G401 (cell line): ENCODE data around the gene PDGFD. TPM values are rescaled to one million over a fixed set of nuclear protein-coding genes. Genes with fewer than 3 reads are reported as not detected.

Experiments used
- DNase-seq: peaks from one replicate; pipeline ENCODE4 v3.0.0-alpha.2; 2015; ENCODE audit warnings: low spot score
- in situ Hi-C: cut with HindIII; loops from 2 replicates; pipeline ENCODE4 v1.10.0; 2016; ENCODE audit warnings: low sequenced_read_pairs, mixed read lengths
- total RNA-seq: library from RNA; depleted of rRNA; stranded (reverse); fragments of >200 nt; shearing (Covaris generic); gene quantifications from 2 replicates; pipeline ENCODE4 v1.2.3, GENCODE V29; 2014

The PDGFD gene
- total RNA-seq, 1 experiment from 2014 or later, result 8.8 TPM

DNA sequence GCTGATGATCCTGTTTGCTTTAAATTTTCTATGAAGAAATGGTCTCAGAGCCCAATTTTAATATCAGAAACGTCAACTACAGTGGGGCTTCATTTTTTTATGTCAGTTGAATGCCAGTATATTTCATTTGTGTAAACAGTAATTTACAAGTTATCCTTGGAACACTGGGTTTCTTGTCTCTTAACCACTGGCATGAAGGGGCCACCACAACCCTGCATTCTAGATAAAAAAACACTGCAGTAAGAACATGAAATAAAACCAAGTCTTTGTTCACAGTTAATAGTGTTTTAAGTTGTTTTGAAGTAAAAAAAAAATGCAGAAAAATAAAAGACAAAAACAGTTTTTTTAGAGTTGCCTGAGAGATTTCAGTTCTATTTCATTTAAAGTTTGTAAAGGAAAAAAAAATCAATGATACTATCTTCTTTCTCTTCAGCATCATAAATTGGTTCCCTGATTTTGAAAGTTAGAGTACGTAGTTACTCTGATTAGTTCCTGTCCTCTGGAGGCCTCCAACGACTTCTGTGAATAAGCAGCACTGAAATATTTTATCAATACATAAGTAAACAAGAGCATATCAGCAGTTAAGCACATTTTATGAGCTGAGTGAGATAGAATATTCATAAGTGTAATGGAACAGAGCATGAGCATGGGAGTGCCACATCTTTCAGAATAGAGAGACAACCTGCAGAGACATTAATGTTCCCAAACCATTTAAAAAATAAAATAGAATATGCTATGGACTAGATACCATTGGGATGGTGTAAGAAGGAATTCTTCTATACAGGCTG is 135.3 kb downstream of the PDGFD start:
- in situ Hi-C loops, result no loop called here
- DNase-seq, result no peak

DNA sequence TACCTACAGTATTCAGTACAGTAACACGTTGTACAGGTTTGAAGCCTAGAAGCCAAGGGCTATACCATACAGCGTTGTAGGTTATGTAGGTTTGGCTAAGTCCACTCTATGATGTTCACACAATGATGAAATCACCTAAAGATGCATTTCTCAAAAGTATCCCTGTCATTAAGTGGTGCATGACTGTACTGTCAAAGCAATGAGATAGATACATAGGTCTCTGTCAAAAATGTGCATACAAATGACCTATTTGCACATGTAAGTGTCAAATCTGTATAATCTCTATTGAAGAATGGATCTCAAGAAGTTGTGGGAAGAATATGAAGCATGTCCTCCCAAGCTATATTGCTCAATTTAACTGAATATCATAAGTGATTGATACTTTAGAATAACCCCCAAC is 139.4 kb downstream of the PDGFD start:
- in situ Hi-C loops, result no loop called here
- DNase-seq, result no peak

DNA sequence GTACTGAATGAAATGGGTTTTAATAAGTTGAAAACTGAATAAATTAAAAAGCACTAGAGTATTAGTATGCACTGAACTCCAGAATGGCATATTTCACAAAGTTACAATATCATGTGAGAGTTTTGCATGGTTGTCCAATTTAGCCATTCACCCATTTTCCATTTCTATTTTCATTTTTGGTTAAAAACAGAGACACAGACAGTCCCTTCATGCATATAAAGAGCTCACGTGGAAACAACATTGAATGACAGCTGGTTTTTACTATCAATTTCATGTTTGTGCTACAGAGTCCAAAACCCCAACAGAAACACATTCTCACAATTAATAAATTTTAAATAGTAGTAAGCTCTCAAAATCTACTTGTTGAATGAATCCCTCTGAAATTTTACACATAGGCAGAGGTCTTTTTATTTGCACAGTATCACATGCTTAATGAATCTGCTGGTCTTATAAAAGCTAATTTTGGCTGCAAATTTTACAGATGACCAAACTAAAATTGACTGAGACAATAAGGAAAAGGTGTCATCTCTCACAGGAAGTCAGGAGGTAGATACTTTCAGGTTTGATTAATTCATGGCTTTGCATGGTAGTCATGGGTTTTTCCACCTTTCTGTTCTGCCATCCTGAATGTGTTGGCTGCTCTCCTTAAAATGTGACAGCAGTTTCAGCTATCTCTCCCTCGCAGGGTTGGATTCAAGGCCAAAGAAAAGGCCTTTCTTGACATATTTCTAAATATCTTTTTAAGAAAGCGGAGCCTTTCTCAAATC is 148.1 kb downstream of the PDGFD start:
- DNase-seq, result no peak
- in situ Hi-C loops, result no loop called here

- DNase-seq, result no peak
Measured at GRCh38 chr11:104011044-104011443, 152.9 kb downstream of the PDGFD start.

GRCh38 chr11:104009744-104010143 is 154.2 kb downstream of the PDGFD start:
- DNase-seq, result no peak
- in situ Hi-C loops, result no loop called here

More at GRCh38 chr11:104011044-104011443, 152.9 kb downstream of the PDGFD start:
- in situ Hi-C loops, result no loop called here

DNA sequence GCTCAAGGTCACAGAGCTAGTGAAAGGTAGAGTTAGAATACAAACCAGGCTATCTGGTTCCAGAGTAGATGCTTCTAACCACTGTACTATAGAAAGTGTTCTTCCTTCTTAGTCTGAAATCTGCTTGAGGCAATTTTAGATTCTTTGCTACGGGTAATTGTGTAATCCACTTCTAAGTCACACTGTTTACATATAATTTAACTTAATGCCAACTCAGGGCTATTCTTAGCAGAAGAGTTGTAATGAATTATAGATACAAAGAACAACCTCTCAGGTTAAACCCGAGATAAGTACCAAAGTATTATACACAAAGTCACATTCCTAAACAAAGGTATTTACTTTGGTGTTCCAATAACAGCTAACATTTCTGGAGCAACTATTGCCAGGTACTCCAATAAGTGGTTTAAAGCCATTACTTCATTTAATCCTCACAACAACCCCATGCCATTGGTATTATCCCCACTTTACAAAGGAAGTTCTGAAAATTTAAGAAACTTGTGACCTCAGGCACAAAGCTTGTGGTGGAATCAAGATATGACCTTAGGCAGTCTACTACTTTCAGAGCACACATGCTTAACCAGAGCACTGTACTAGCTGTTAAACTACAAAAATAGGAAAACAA is 158.6 kb downstream of the PDGFD start:
- no peak for DNase-seq
- in situ Hi-C loops, result no loop called here

- in situ Hi-C loops, result no loop called here
- no peak for DNase-seq
Measured at GRCh38 chr11:104003491-104003890, 160.5 kb downstream of the PDGFD start.

GRCh38 chr11:104001561-104002056 is 162.3 kb downstream of the PDGFD start:
- in situ Hi-C loops, result no loop called here

GRCh38 chr11:104000798-104001197 is 163.1 kb downstream of the PDGFD start:
- no peak for DNase-seq
- in situ Hi-C loops, result no loop called here

More at GRCh38 chr11:104001561-104002056, 162.3 kb downstream of the PDGFD start:
- no peak for DNase-seq

DNA sequence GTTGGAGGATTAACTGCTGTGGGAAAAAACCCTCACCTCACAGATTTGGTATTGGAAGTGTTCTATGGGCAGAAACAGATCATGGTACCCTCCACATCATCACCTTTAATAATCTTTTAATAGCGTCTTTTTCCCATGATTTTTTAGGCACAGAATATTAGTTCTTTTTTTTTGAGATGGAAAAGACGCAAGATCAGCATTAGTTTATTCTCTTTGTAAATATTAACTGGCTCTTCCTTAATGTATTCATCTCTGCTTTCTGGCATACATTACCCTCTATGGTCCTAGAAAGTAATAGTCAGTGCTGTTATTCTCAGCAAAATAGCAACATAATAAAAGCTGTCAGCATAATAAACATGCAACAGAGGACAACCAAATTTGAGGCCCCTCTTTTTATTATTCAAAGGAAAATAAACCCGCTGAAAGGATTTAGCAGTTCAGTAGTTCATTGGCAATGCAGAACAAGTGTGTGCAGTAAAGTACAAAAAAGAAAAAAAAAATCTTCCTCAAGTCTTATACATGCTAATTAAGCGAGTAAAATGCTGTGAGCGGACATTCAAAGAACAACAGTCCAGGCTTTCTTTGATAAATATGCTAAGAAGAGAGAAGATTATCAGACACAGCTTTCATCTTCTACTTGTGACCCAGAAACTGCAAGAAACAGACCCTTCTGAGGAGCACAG is 165.0 kb downstream of the PDGFD start:
- no peak for DNase-seq
- in situ Hi-C loops, result no loop called here

DNA sequence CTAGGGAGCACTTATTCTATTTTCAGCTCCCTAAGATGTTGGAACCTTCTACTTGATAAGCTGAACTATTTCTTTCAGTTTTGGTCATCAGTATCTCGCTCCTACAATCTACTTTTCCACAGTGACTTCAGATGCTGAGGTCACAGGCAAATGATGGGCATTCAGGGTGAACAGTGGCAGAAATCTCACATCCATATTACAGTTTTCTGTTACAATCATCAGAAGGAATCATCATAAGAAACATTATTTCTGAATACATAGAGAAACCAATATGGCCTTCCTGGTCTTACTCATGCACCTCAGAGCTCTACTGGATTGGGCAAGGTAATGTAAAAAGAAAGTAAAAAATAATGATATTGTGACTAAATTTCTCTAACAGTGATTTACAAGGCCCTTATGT is 166.9 kb downstream of the PDGFD start:
- DNase-seq, result no peak
- in situ Hi-C loops, result no loop called here

GRCh38 chr11:103995896-103996295 is 168.1 kb downstream of the PDGFD start:
- DNase-seq, result no peak
- in situ Hi-C loops, result no loop called here

- in situ Hi-C loops, result no loop called here
- no peak for DNase-seq
Measured at GRCh38 chr11:103994518-103994917, 169.4 kb downstream of the PDGFD start.

DNA sequence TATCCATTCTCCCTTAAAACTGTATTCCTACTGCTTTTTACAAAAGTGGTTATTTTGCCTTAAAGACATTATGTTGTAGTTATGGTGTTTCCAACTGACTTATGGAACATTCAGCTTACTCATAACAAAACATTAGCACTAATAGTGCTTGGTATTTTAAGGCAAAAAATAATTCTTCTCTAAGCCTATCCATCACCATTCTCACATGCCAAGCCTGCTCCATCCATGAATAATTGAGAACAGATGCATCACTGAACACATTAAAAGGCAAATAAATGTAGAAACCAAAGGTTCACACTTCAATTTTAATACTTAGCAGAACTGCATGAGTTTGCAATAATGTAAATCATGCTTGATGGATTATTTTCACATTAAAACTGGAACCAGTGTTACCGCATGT is 169.9 kb downstream of the PDGFD start:
- in situ Hi-C loops, result no loop called here

DNA sequence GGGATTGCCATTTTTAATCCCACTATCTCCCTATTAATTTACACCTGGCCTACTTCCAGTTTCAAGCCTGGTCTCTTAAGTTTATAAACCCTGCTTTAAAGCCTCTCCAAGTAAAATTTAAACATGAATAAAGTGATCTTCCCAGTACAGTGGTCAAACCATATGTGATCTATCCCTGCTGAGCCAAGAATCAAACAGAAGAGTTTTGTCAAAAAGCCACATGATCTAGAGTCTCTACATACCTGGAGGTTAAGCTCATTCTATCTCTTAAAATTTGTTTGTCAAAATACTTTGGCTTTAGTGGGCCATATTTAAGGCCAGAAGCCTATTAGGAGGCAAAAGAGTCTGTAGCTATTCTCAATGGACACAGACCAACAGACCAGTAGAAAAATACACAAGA is 170.4 kb downstream of the PDGFD start:
- DNase-seq, result no peak
- in situ Hi-C loops, result no loop called here

More for the DNA sequence above, 169.9 kb downstream of the PDGFD start:
- no peak for DNase-seq

GRCh38 chr11:103988595-103988969 is 175.4 kb downstream of the PDGFD start:
- DNase-seq, result no peak
- in situ Hi-C loops, result no loop called here

- DNase-seq, result no peak
- in situ Hi-C loops, result no loop called here
Measured at GRCh38 chr11:103987629-103988594, 176.0 kb downstream of the PDGFD start.

DNA sequence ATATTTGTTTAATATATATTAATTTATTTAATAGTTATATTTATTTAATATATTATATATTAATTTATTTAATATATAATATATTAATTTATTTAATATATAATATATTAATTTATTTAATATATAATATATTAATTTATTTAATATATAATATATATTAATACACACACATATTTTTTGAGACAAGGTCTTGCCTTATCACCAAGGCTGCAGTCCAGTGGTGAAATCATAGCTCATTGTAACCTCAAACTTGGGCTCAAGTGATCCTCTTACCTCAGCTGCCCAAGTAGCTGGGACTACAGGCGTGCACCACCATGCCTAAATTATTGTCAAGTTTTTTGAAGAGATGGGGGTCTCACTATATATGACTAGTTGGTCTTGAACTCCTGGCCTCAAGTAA is 178.9 kb downstream of the PDGFD start:
- no peak for DNase-seq
- in situ Hi-C loops, result no loop called here
